Stomach (tissue), 9 donors: ENCODE data around the gene CTR9. TPM values are rescaled to one million over a fixed set of nuclear protein-coding genes. Genes with fewer than 3 reads are reported as not detected.
A peak's percentile ranks its signal among the peaks of the same experiment; 100 is the strongest.

Experiments
- DNase-seq, 2 donors: peaks; one replicate each; pipeline versions ENCODE4 v3.0.0 to v3.0.0-alpha.2; 2013 to 2019
- H3K27ac ChIP-seq, 5 donors: fragments of 200-600 bp in 4 of 5; sonication (generic) in 4 of 5; one replicate each; pipeline ENCODE4 v1.5.1; 2013 to 2019; ENCODE audit warnings: mild to moderate bottlenecking in 1 of 5, moderate library complexity in 1 of 5
- H3K27me3 ChIP-seq, 3 donors: fragments of 200-600 bp; sonication (generic); one replicate each; pipeline ENCODE4 v1.5.1; 2017 to 2019; ENCODE audit warnings: mixed run types in 1 of 3
- H3K36me3 ChIP-seq, 4 donors: fragments of 200-600 bp; sonication (generic); 1 replicate in 3 of 4; 2 replicates in 1 of 4; pipeline ENCODE4 v1.5.1; 2016 to 2019
- H3K4me1 ChIP-seq, 4 donors: fragments of 200-600 bp; sonication (generic); one replicate each; pipeline ENCODE4 v1.5.1; 2016 to 2019
- H3K4me3 ChIP-seq, 4 donors: fragments of 200-600 bp; sonication (generic) in 3 of 4; one replicate each; pipeline ENCODE4 v1.5.1; 2016 to 2019; ENCODE audit warnings: mild to moderate bottlenecking in 1 of 4
- H3K9me3 ChIP-seq, 4 donors: fragments of 200-600 bp; sonication (generic); one replicate each; pipeline ENCODE4 v1.5.1; 2016 to 2019
- CTCF ChIP-seq, 7 experiments: fragments of 450-650 bp in 4 of 7; fragments of 200-600 bp in 3 of 7; sonication (generic) in 3 of 7; IDR thresholded peaks; one replicate each; pipeline ENCODE4 v1.5.1; 2016 to 2019; ENCODE audit warnings: antibody characterized with exemption in 7 of 7, control low read depth in 2 of 7, mild to moderate bottlenecking in 1 of 7
- EP300 ChIP-seq: sonication (generic); formaldehyde crosslinking; IDR thresholded peaks from one replicate; pipeline ENCODE4 v1.6.1; 2017; ENCODE audit warnings: antibody characterized with exemption
- POLR2A ChIP-seq, 4 donors: fragments of 450-650 bp; IDR thresholded peaks; one replicate each; pipeline ENCODE4 v1.6.1; 2016; ENCODE audit warnings: antibody characterized with exemption in 4 of 4, control low read depth in 2 of 4, mild to moderate bottlenecking in 1 of 4, moderate library complexity in 1 of 4
- POLR2AphosphoS5 ChIP-seq, 3 donors: sonication (generic); formaldehyde crosslinking; IDR thresholded peaks; one replicate each; pipeline ENCODE4 v1.6.1; 2016; ENCODE audit warnings: antibody characterized with exemption in 3 of 3
- WGBS, 5 donors: extraction: QIAGEN DNeasy Blood & Tissue Kit in 3 of 5; methylation state at CpG; one replicate each; pipeline versions ENCODE4 v1.1.5 to v1.1.7; 2013 to 2018; 5-methylcytosine and 5-hydroxymethylcytosine counted together
- intact Hi-C: fragments of 100-400 bp; cut with DNase I; formaldehyde crosslinking; loops from one replicate; pipeline ENCODE4 v1.15.1; 2023; ENCODE audit warnings: low total_unique reads
- polyA plus RNA-seq, 3 donors: library from polyadenylated mRNA; stranded (reverse); fragments of 200-250 nt; gene quantifications; one replicate each; pipeline ENCODE4 v1.2.3, GENCODE V29; 2013
- total RNA-seq, 5 donors: library from RNA; depleted of rRNA; stranded (reverse); fragments of >200 nt; gene quantifications; one replicate each; pipeline versions ENCODE4 v1.1.0 to v1.2.3, GENCODE V29; 2014 to 2016
- donor health status: healthy with polysubstance abuse.
- donor health status: Bipolar disorder and iron deficiency.
- donor health status: healthy.

The CTR9 gene
- total and polyA plus RNA-seq, 8 donors, result 9.1 to 39.5 (median 10.4) TPM

GRCh38 chr11:10709299-10710086 lies 41.6 kb upstream of the CTR9 start:
- no peaks in the 10 kb centered on the region for H3K9me3 ChIP-seq
- peak in 1 of 2 donors; percentile 20 for DNase-seq
- H3K27ac ChIP-seq, result peak overlapping the region in 4 of 5 donors; percentile 19 to 63 (median 28)
- H3K4me1 ChIP-seq, result peaks cover 0 to 11% (median 0%) of the 10 kb centered on the region in 4 donors
- H3K27me3 ChIP-seq, result no peaks in the 10 kb centered on the region
- no peak overlapping the region for H3K4me3 ChIP-seq
- H3K36me3 ChIP-seq, result no peaks in the 10 kb centered on the region
- WGBS, 5 donors, result 45 to 57% (median 53%) methylated on average over 5 of the region's 5 CpGs
- intact Hi-C loops, result no loop called here
- no peak for TF ChIP-seq POLR2A (IDR thresholded peaks at IDR 0.05)
- TF ChIP-seq CTCF (IDR thresholded peaks at IDR 0.05), result no peak
- no peak for TF ChIP-seq EP300
- TF ChIP-seq POLR2AphosphoS5 (IDR thresholded peaks at IDR 0.05), result no peak

GRCh38 chr11:10715571-10715970 lies 35.5 kb upstream of the CTR9 start:
- WGBS, 5 donors, result 59 to 89% (median 72%) methylated on average over 4 of the region's 4 CpGs
- Histone ChIP-seq H3K9me3 (no peaks in the 10 kb centered on the region), H3K36me3 (no peaks in the 10 kb centered on the region), H3K4me3 (no peak overlapping the region), H3K27me3 (peaks cover 0 to 3% (median 0%) of the 10 kb centered on the region in 3 donors), H3K27ac (no peak overlapping the region), H3K4me1 (peaks cover 0 to 7% (median 0%) of the 10 kb centered on the region in 4 donors)
- DNase-seq, result no peak
- intact Hi-C loops, result no loop called here
- TF ChIP-seq EP300 (no peak), CTCF (IDR thresholded peaks at IDR 0.05) (no peak)

- TF ChIP-seq POLR2A (IDR thresholded peaks at IDR 0.05) (no peak), POLR2AphosphoS5 (IDR thresholded peaks at IDR 0.05) (no peak), EP300 (no peak), CTCF (IDR thresholded peaks at IDR 0.05) (no peak)
These were observed 34.9 kb upstream of the CTR9 start for GRCh38 chr11:10716122-10716521.

GRCh38 chr11:10716543-10717259 lies 34.3 kb upstream of the CTR9 start:
- no peak for DNase-seq
- intact Hi-C loops, result no loop called here

More at GRCh38 chr11:10716122-10716521, 34.9 kb upstream of the CTR9 start:
- Histone ChIP-seq H3K4me1 (peaks cover 0 to 6% (median 0%) of the 10 kb centered on the region in 4 donors), H3K4me3 (no peak overlapping the region), H3K36me3 (no peaks in the 10 kb centered on the region), H3K27ac (no peak overlapping the region), H3K9me3 (no peaks in the 10 kb centered on the region), H3K27me3 (peaks cover 0 to 4% (median 0%) of the 10 kb centered on the region in 3 donors)
- WGBS, 5 donors, result 36 to 52% (median 46%) methylated on average over 3 of the region's 3 CpGs
- DNase-seq, result peak in 1 of 2 donors; percentile 21
- intact Hi-C loops, result no loop called here

More at GRCh38 chr11:10716543-10717259, 34.3 kb upstream of the CTR9 start:
- 76 to 88% (median 84%) methylated on average over 9 of the region's 9 CpGs for WGBS, 5 donors
- no peak overlapping the region for H3K4me3 ChIP-seq
- H3K27me3 ChIP-seq, result peaks cover 0 to 4% (median 0%) of the 10 kb centered on the region in 3 donors
- peaks cover 0 to 6% (median 0%) of the 10 kb centered on the region in 4 donors for H3K4me1 ChIP-seq
- no peak for TF ChIP-seq EP300
- TF ChIP-seq POLR2A (IDR thresholded peaks at IDR 0.05), result no peak
- TF ChIP-seq CTCF (IDR thresholded peaks at IDR 0.05), result no peak
- TF ChIP-seq POLR2AphosphoS5 (IDR thresholded peaks at IDR 0.05), result no peak
- H3K36me3 ChIP-seq, result no peaks in the 10 kb centered on the region
- H3K27ac ChIP-seq, result no peak overlapping the region
- no peaks in the 10 kb centered on the region for H3K9me3 ChIP-seq
